CD4-positive, CD25-positive, alpha-beta regulatory T cell (primary cell): ENCODE data around the gene TUBAL3. TPM values are rescaled to one million over a fixed set of nuclear protein-coding genes. Genes with fewer than 3 reads are reported as not detected.

Experiments
- ATAC-seq, 2 donors: fragments of 150-1000 bp; cut with Tn5 transposase; one replicate each; pipeline ENCODE4 v1.10.0; 2021; ENCODE audit warnings: low read depth in 2 of 2, moderate number of reproducible peaks in 2 of 2, moderate library complexity in 1 of 2
- DNase-seq, 3 donors: peaks; one replicate each; pipeline versions ENCODE4 v3.0.0 to v3.0.0-alpha.2; 2012 to 2022; ENCODE audit warnings: mixed read lengths in 1 of 3
- H3K27ac ChIP-seq: one replicate; pipeline ENCODE4 v1.7.0; 2013; ENCODE audit warnings: mild to moderate bottlenecking, low read length; ENCODE audit not compliant: insufficient read depth, poor library complexity, severe bottlenecking
- H3K27me3 ChIP-seq: one replicate; pipeline ENCODE4 v1.7.0; 2013; ENCODE audit warnings: low read length; ENCODE audit not compliant: control insufficient read depth, insufficient read depth
- H3K36me3 ChIP-seq: one replicate; pipeline ENCODE4 v1.7.0; 2013; ENCODE audit warnings: mild to moderate bottlenecking, low read length, moderate library complexity; ENCODE audit not compliant: control insufficient read depth, insufficient read depth
- H3K4me1 ChIP-seq: 2 replicates; pipeline ENCODE4 v1.7.0; 2013; ENCODE audit warnings: mild to moderate bottlenecking, low read length; ENCODE audit not compliant: insufficient read depth, control insufficient read depth, poor library complexity, severe bottlenecking
- H3K4me3 ChIP-seq: one replicate; pipeline ENCODE4 v1.7.0; 2013; ENCODE audit warnings: low read depth, mild to moderate bottlenecking, low read length, moderate library complexity
- H3K9me3 ChIP-seq, 2 experiments: 1 replicate in 1 of 2; 2 replicates in 1 of 2; pipeline ENCODE4 v1.7.0; 2013; ENCODE audit warnings: low read length in 2 of 2, mild to moderate bottlenecking in 1 of 2, moderate library complexity in 1 of 2; ENCODE audit not compliant: control insufficient read depth in 2 of 2
- H3K27ac Mint-ChIP-seq, 3 donors: one replicate each; pipeline ENCODE4 v1.8.0; 2020 to 2022; ENCODE audit warnings: mild to moderate bottlenecking in 3 of 3, mixed read lengths in 3 of 3, moderate library complexity in 2 of 3
- H3K27me3 Mint-ChIP-seq: one replicate; pipeline ENCODE4 v1.8.0; 2022; ENCODE audit warnings: mild to moderate bottlenecking, mixed read lengths
- H3K36me3 Mint-ChIP-seq: one replicate; pipeline ENCODE4 v1.8.0; 2020; ENCODE audit warnings: mixed read lengths
- H3K4me1 Mint-ChIP-seq, 4 donors: one replicate each; pipeline ENCODE4 v1.8.0; 2020 to 2022; ENCODE audit warnings: mixed read lengths in 4 of 4, mild to moderate bottlenecking in 1 of 4
- H3K4me3 Mint-ChIP-seq, 4 donors: one replicate each; pipeline ENCODE4 v1.8.0; 2020 to 2022; ENCODE audit warnings: mild to moderate bottlenecking in 4 of 4, mixed read lengths in 4 of 4, moderate library complexity in 3 of 4
- H3K9me3 Mint-ChIP-seq, 7 donors: one replicate each; pipeline ENCODE4 v1.8.0; 2020 to 2022; ENCODE audit warnings: mixed read lengths in 7 of 7, mild to moderate bottlenecking in 3 of 7, moderate library complexity in 2 of 7
- polyA plus RNA-seq, 4 donors: library from polyadenylated mRNA; unstranded; fragments of 300-500 nt; fragmentation: Illumina TruSeq; gene quantifications; one replicate each; pipeline ENCODE4 v1.2.3, GENCODE V29; 2021
- total RNA-seq: library from RNA; stranded (reverse); gene quantifications from one replicate; pipeline ENCODE4 v1.2.3, GENCODE V29; 2022

Gene TUBAL3
- total and polyA plus RNA-seq, 5 donors from 2014 or later: 0.31 TPM; not detected in 4

DNA sequence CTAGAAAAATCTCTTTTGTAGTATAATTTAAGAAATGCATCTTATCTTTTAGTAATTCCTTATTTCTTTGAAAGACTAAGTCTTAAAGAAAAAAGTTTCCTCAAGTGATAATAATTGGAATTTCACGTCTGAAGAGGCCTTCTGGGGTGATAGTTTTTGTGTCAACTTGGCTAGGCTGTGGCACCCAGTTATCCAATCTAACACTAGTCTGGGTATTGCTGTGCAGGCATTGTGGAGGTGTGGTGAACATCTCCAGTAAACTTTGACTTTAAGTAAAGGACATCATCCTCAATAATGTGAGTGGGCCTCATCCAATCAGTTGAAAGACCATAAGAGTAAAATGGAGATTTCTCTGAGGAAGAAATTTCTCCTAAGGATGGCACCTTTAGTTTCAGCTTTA lies 2.3 kb upstream of the TUBAL3 start:
- H3K4me3 Mint-ChIP-seq: no peak overlapping the region
- no peak overlapping the region for H3K4me3 ChIP-seq
- no peaks in the 10 kb centered on the region for H3K36me3 ChIP-seq
- peaks cover 14% of the 10 kb centered on the region for H3K27me3 ChIP-seq
- DNase-seq: no peak
- H3K36me3 Mint-ChIP-seq: no peaks in the 10 kb centered on the region
- H3K27ac Mint-ChIP-seq: no peak overlapping the region
- peaks cover 2% of the 10 kb centered on the region for H3K4me1 ChIP-seq
- H3K4me1 Mint-ChIP-seq: peaks cover 0 to under 1% (median 0%) of the 10 kb centered on the region in 4 donors
- H3K9me3 Mint-ChIP-seq: peaks cover 0 to 3% (median 1%) of the 10 kb centered on the region in 7 donors
- ATAC-seq: no peak
- H3K9me3 ChIP-seq: no peaks in the 10 kb centered on the region
- no peak overlapping the region for H3K27ac ChIP-seq
- peaks cover 60% of the 10 kb centered on the region for H3K27me3 Mint-ChIP-seq

DNA sequence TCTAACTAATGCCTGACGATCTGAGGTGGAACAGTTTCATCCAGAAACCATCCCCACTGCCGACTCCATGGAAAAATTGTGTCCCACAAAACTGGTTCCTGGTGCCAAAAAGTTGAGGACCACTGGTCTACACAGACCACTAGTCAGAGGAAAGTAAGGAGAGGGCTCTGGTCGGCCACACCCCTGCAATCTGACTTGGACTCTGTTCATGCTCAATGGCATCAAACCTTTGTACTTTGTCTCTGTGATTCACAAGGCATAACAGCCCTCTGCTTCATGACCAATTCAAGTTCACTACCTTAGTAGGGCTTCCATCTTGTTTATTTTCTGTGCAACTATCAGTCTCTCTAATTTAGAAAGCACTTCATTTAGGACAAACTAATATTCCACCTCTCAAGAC lies 1.8 kb downstream of the TUBAL3 start:
- no peaks in the 10 kb centered on the region for H3K9me3 ChIP-seq
- peaks cover 47% of the 10 kb centered on the region for H3K27me3 Mint-ChIP-seq
- peaks cover 10% of the 10 kb centered on the region for H3K27me3 ChIP-seq
- no peaks in the 10 kb centered on the region for H3K4me1 ChIP-seq
- no peak overlapping the region for H3K4me3 Mint-ChIP-seq
- no peak for ATAC-seq
- peaks cover 0 to under 1% (median 0%) of the 10 kb centered on the region in 7 donors for H3K9me3 Mint-ChIP-seq
- H3K27ac Mint-ChIP-seq: no peak overlapping the region
- DNase-seq: no peak
- no peak overlapping the region for H3K27ac ChIP-seq
- no peaks in the 10 kb centered on the region for H3K36me3 Mint-ChIP-seq
- H3K36me3 ChIP-seq: no peaks in the 10 kb centered on the region
- no peak overlapping the region for H3K4me3 ChIP-seq
- no peaks in the 10 kb centered on the region for H3K4me1 Mint-ChIP-seq

DNA sequence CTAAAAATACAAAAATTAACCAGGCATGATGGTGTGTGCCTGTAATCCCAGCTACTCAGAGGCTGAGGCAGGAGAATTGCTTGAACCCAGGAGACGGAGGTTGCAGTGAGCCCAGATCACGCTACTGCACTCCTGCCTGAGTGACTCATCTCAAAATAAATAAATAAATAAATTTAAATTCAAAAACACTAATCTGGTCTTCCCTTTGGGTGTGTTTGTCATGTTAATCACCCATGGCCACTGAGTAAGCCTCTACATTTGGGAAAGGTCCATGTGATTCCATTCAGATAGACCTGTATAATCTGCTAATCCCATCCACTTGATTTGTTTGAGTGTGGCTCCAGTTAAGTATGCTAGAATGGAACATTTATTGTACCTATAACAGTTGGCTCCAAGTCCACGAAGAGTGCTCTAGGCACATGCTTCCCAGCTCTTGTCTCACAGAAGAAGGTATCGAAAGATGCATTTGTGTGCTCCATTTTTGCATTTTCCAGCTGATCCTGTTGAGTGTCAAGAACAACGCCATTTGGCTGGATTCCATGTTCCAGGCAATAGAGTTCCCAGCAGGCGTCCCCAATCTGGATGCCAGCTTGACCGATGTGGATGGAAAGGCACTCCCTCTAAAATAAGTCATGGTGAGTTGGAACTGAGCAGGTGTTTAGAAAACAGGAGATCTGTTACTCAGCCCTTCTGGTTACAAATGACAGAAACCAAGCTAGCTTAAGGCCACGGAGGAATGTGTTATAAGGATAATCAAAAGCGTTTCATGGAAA lies 4.0 kb downstream of the TUBAL3 start:
- H3K4me3 ChIP-seq: no peak overlapping the region
- Mint-ChIP-seq H3K27ac (no peak overlapping the region), H3K4me3 (no peak overlapping the region), H3K27me3 (peaks cover 33% of the 10 kb centered on the region), H3K36me3 (no peaks in the 10 kb centered on the region), H3K4me1 (no peaks in the 10 kb centered on the region), H3K9me3 (no peaks in the 10 kb centered on the region)
- H3K27ac ChIP-seq: no peak overlapping the region
- DNase-seq (no peak), ATAC-seq (no peak)
- H3K36me3 ChIP-seq: no peaks in the 10 kb centered on the region
- H3K4me1 ChIP-seq: no peaks in the 10 kb centered on the region
- H3K27me3 ChIP-seq: peaks cover 12% of the 10 kb centered on the region
- H3K9me3 ChIP-seq: no peaks in the 10 kb centered on the region

DNA sequence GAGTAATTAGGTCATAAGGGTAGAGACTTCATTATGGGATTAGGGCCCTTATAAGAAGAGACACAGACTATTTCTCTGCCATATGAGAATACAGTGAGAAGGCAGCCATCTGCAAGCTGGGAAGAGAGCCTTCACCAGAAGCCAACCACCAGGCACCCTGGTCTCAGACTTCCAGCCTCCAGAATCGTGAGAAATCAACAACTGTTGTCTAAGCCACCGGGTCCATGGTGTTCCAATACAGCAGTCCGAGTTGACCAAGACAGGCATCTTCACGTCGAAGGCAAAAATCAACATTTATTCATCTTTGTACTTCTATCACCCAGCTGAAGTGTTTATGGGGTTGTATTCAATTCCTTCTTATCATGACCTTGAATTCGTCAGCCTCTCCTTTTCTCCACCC lies 5.3 kb downstream of the TUBAL3 start:
- Histone ChIP-seq H3K27ac (no peak overlapping the region), H3K4me3 (no peak overlapping the region), H3K27me3 (peaks cover 12% of the 10 kb centered on the region), H3K4me1 (no peaks in the 10 kb centered on the region), H3K36me3 (no peaks in the 10 kb centered on the region), H3K9me3 (no peaks in the 10 kb centered on the region)
- Mint-ChIP-seq H3K9me3 (peaks cover 0 to 2% (median 0%) of the 10 kb centered on the region in 7 donors), H3K27me3 (peaks cover 26% of the 10 kb centered on the region), H3K36me3 (no peaks in the 10 kb centered on the region), H3K4me3 (no peak overlapping the region), H3K4me1 (no peaks in the 10 kb centered on the region), H3K27ac (no peak overlapping the region)
- DNase-seq: no peak
- no peak for ATAC-seq

DNA sequence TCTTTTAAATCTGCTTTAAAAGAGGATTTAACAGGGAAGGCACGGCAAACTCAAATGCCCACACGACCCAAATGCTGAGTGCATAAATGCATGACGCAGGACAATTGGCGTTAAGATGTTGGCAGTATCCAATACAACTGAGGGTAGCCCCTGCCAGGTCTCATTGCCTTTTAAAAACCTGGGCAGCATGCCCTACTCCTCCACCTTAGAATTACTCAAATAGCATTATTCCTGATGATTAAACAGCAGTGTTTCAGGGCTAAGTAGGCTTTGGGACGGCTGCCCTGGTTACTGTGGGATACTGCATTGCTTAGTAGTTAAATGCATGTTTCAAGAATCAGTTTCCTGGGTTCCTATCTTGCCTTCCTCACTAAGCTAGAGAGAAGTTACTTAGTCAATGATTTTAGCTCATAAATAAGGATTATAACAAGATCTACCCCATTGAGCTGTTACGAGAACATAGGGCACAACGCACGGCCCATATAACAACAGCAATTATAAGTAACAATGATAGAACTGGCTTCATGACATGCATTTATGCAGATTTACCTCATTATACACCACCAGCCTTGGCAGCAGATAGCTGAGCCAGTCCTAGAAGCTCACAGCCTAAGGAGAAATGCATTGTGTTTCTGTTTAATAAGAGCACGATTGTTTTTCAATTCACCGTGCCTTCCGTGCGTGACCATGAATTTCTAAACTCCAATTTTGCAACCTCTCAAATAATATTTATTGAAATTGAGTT lies 7.9 kb downstream of the TUBAL3 start:
- no peak for DNase-seq
- Mint-ChIP-seq H3K4me3 (no peak overlapping the region), H3K27me3 (peaks cover 12% of the 10 kb centered on the region), H3K9me3 (peaks cover 0 to 13% (median 2%) of the 10 kb centered on the region in 7 donors), H3K4me1 (no peaks in the 10 kb centered on the region), H3K36me3 (peaks cover under 1% of the 10 kb centered on the region), H3K27ac (no peak overlapping the region)
- H3K27me3 ChIP-seq: peaks cover 12% of the 10 kb centered on the region
- H3K36me3 ChIP-seq: no peaks in the 10 kb centered on the region
- no peaks in the 10 kb centered on the region for H3K4me1 ChIP-seq
- no peak overlapping the region for H3K4me3 ChIP-seq
- peaks cover under 1 to 2% of the 10 kb centered on the region in 2 experiments for H3K9me3 ChIP-seq
- no peak overlapping the region for H3K27ac ChIP-seq
- ATAC-seq: no peak

DNA sequence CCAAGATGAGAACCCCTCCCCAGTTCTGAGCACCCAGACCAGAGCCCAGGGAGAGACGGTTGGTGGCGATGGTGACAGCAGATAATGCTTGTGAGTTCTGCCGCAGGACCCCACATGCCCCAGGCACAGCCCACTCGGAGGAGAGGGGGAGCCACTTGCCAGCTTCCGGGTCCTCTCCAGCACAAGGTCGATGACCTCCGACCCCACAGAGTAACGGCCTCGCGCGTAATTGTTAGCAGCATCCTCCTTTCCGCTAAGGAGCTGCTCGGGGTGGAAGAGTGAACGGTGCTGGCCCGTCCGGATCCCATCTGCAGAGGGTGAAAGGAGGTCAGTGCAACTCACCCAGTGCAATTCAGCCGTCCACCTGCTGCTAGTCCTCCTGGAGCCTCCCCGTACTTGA lies 9.5 kb downstream of the TUBAL3 start:
- Histone ChIP-seq H3K27ac (no peak overlapping the region), H3K4me1 (no peaks in the 10 kb centered on the region), H3K9me3 (peaks cover 16 to 18% of the 10 kb centered on the region in 2 experiments), H3K36me3 (no peaks in the 10 kb centered on the region), H3K27me3 (peaks cover 9% of the 10 kb centered on the region), H3K4me3 (no peak overlapping the region)
- ATAC-seq (no peak), DNase-seq (no peak)
- H3K4me1 Mint-ChIP-seq: no peaks in the 10 kb centered on the region
- H3K27ac Mint-ChIP-seq: no peak overlapping the region
- no peak overlapping the region for H3K4me3 Mint-ChIP-seq
- H3K27me3 Mint-ChIP-seq: peaks cover 11% of the 10 kb centered on the region
- H3K36me3 Mint-ChIP-seq: peaks cover 7% of the 10 kb centered on the region
- peaks cover 0 to 27% (median 5%) of the 10 kb centered on the region in 7 donors for H3K9me3 Mint-ChIP-seq

DNA sequence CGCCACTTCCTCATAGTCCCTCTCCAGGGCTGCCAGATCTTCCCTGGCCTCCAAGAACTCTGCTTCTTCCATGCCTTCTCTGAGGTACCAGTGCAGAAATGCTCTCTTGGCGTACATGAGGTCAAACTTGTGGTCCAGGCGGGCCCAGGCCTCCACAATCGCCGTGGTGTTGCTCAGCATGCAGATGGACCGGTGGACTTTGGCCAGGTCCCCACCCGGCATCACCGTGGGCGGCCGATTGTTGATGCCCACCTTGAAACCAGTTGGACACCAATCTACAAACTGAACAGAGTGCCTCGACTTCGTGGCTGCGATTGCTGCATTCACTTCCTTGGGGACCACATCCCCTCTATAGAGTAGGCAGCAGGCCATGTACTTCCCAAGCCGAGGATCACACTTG lies 11.1 kb downstream of the TUBAL3 start:
- H3K36me3 ChIP-seq: no peaks in the 10 kb centered on the region
- Mint-ChIP-seq H3K4me3 (no peak overlapping the region), H3K27ac (no peak overlapping the region), H3K4me1 (no peaks in the 10 kb centered on the region), H3K27me3 (no peaks in the 10 kb centered on the region), H3K36me3 (peaks cover 7% of the 10 kb centered on the region), H3K9me3 (peaks cover 2 to 36% (median 15%) of the 10 kb centered on the region in 7 donors)
- H3K9me3 ChIP-seq: peaks cover 25 to 26% of the 10 kb centered on the region in 2 experiments
- H3K4me1 ChIP-seq: no peaks in the 10 kb centered on the region
- no peak overlapping the region for H3K4me3 ChIP-seq
- peaks cover 2% of the 10 kb centered on the region for H3K27me3 ChIP-seq
- no peak for ATAC-seq
- DNase-seq: no peak
- no peak overlapping the region for H3K27ac ChIP-seq
